GM23248 (cell line): ENCODE results near the gene PIP4K2A. TPM values are rescaled to one million over a fixed set of nuclear protein-coding genes. Genes with fewer than 3 reads are reported as not detected.

Source experiments
- DNase-seq: peaks from one replicate; pipeline ENCODE4 v3.0.0-alpha.2; 2015
- H2AFZ ChIP-seq: fragments of 200-600 bp; sonication (generic); 2 replicates; pipeline ENCODE4 v1.6.1; 2016; ENCODE audit warnings: antibody characterized with exemption
- H3F3A ChIP-seq: fragments of 200-600 bp; sonication (generic); 2 replicates; pipeline ENCODE4 v1.6.1; 2016; ENCODE audit warnings: mild to moderate bottlenecking, antibody characterized with exemption, mixed run types; ENCODE audit not compliant: insufficient read depth
- H3K27ac ChIP-seq: fragments of 200-600 bp; sonication (generic); 2 replicates; pipeline ENCODE4 v1.5.1; 2016; ENCODE audit warnings: mild to moderate bottlenecking
- H3K27me3 ChIP-seq: fragments of 200-600 bp; sonication (generic); replicated peaks from 2 replicates; pipeline ENCODE4 v1.6.1; 2016; ENCODE audit warnings: mild to moderate bottlenecking; ENCODE audit not compliant: insufficient read depth
- H3K36me3 ChIP-seq: fragments of 200-600 bp; sonication (generic); 2 replicates; pipeline ENCODE4 v1.6.1; 2016; ENCODE audit warnings: low read depth, mild to moderate bottlenecking
- H3K4me1 ChIP-seq: fragments of 200-600 bp; sonication (generic); 2 replicates; pipeline ENCODE4 v1.6.1; 2016; ENCODE audit warnings: mild to moderate bottlenecking; ENCODE audit not compliant: insufficient read depth
- H3K4me2 ChIP-seq: fragments of 200-600 bp; sonication (generic); one replicate; pipeline ENCODE4 v1.6.1; 2016; ENCODE audit warnings: mild to moderate bottlenecking; ENCODE audit not compliant: unreplicated experiment
- H3K4me3 ChIP-seq: fragments of 200-600 bp; sonication (generic); 2 replicates; pipeline ENCODE4 v1.5.1; 2016; ENCODE audit warnings: mild to moderate bottlenecking
- H3K79me2 ChIP-seq: fragments of 200-600 bp; sonication (generic); 2 replicates; pipeline ENCODE4 v1.6.1; 2016; ENCODE audit warnings: mild to moderate bottlenecking; ENCODE audit not compliant: insufficient read depth
- H3K9ac ChIP-seq: fragments of 200-600 bp; sonication (generic); 2 replicates; pipeline ENCODE4 v1.6.1; 2016; ENCODE audit warnings: mild to moderate bottlenecking
- H3K9me2 ChIP-seq: fragments of 200-600 bp; sonication (generic); 2 replicates; pipeline ENCODE4 v1.6.1; 2016; ENCODE audit warnings: mixed run types, mild to moderate bottlenecking, moderate library complexity; ENCODE audit not compliant: insufficient read depth
- H3K9me3 ChIP-seq: fragments of 200-600 bp; sonication (generic); one replicate; pipeline ENCODE4 v1.6.1; 2017; ENCODE audit warnings: low read depth
- H4K20me1 ChIP-seq: fragments of 200-600 bp; sonication (generic); 2 replicates; pipeline ENCODE4 v1.6.0; 2016; ENCODE audit not compliant: insufficient read depth
- EZH2 ChIP-seq: fragments of 200-600 bp; sonication (generic); IDR thresholded peaks from 2 replicates; pipeline ENCODE4 v1.6.1; 2018; ENCODE audit warnings: antibody characterized with exemption, mild to moderate bottlenecking; ENCODE audit not compliant: insufficient read depth, poor library complexity, severe bottlenecking
- EZH2phosphoT487 ChIP-seq: fragments of 200-600 bp; sonication (generic); IDR thresholded peaks from 2 replicates; pipeline ENCODE4 v1.6.1; 2018; ENCODE audit warnings: antibody characterized with exemption, moderate library complexity, mild to moderate bottlenecking, low read depth; ENCODE audit not compliant: insufficient read depth
- WGBS, 2 experiments: methylation state at CpG; one replicate each; pipeline ENCODE4 v1.1.6; 2015 to 2017; ENCODE audit warnings: low lambda C conversion rate in 2 of 2, low coverage in 1 of 2; ENCODE audit errors: missing lambda C conversion rate in 2 of 2; 5-methylcytosine and 5-hydroxymethylcytosine counted together
- in situ Hi-C: fragments of 300-500 bp; cut with MboI; formaldehyde crosslinking; loops from 2 replicates; pipeline ENCODE4 v1.15.0; 2020
- polyA plus RNA-seq: library from polyadenylated mRNA; unstranded; fragments of >200 nt; fragmentation: Nextera tagmentation; extraction: Ambion mirVana; gene quantifications from 2 replicates; pipeline ENCODE4 v1.2.1, GENCODE V29; 2016
- total RNA-seq: library from RNA; depleted of rRNA; stranded (reverse); fragments of >200 nt; shearing (Covaris generic); gene quantifications from 2 replicates; pipeline ENCODE4 v1.2.3, GENCODE V29; 2014

PIP4K2A gene
- total and polyA plus RNA-seq, 2 experiments from 2014 or later = 19.8 to 26.9 TPM

- WGBS, 2 experiments = 53 to 69% methylated on average over 2 of the region's 2 CpGs
- Histone ChIP-seq H3K79me2 (no peaks in the 10 kb centered on the region), H2AFZ (no peak overlapping the region), H3K9me2 (no peaks in the 10 kb centered on the region), H3K4me1 (no peaks in the 10 kb centered on the region), H3K36me3 (no peaks in the 10 kb centered on the region), H4K20me1 (no peaks in the 10 kb centered on the region), H3K9me3 (no peaks in the 10 kb centered on the region), H3K9ac (no peak overlapping the region), H3K27me3 (no peaks in the 10 kb centered on the region), H3K4me3 (no peak overlapping the region), H3K27ac (no peak overlapping the region), H3F3A (no peaks in the 10 kb centered on the region), H3K4me2 (no peak overlapping the region)
- DNase-seq = no peak
- TF ChIP-seq EZH2phosphoT487 = no peak
- no peak for TF ChIP-seq EZH2
- in situ Hi-C loops = no loop called here
Measured at GRCh38 chr10:22491931-22492615, 222.3 kb downstream of the PIP4K2A start.

DNA sequence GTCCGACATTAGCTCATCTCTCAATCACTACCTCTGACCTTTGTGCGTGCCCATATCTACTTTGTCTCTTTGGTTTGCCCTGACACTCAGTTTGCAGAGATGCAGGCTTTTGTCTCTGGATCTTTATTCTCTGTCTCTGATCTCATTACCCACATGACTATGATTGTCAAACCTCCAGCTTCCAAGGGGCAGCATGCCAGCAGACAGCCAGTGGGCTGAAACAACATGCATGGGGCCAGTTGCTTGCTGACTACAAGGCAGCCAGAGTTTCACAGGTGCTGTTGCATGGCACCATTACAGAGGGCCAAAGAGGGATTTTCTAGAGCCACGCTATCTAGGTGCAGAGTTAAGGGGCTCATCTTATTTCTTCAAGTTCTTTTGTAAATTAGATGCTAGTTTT lies 222.9 kb downstream of the PIP4K2A start:
- 62 to 63% methylated on average over 3 of the region's 3 CpGs for WGBS, 2 experiments
- no peak overlapping the region for H2AFZ ChIP-seq
- in situ Hi-C loops = no loop called here
- no peak overlapping the region for H3K9ac ChIP-seq
- H3K36me3 ChIP-seq = no peaks in the 10 kb centered on the region
- no peak overlapping the region for H3K4me3 ChIP-seq
- DNase-seq = no peak
- no peak overlapping the region for H3K4me2 ChIP-seq
- no peaks in the 10 kb centered on the region for H3F3A ChIP-seq
- no peaks in the 10 kb centered on the region for H4K20me1 ChIP-seq
- H3K27ac ChIP-seq = no peak overlapping the region
- TF ChIP-seq EZH2phosphoT487 (no peak), EZH2 (no peak)
- H3K4me1 ChIP-seq = no peaks in the 10 kb centered on the region
- no peaks in the 10 kb centered on the region for H3K9me2 ChIP-seq
- no peaks in the 10 kb centered on the region for H3K27me3 ChIP-seq
- H3K79me2 ChIP-seq = no peaks in the 10 kb centered on the region
- no peaks in the 10 kb centered on the region for H3K9me3 ChIP-seq

- in situ Hi-C loops = no loop called here
- no peak for TF ChIP-seq EZH2
- no peak for TF ChIP-seq EZH2phosphoT487
- Histone ChIP-seq H2AFZ (no peak overlapping the region), H4K20me1 (no peaks in the 10 kb centered on the region), H3K9ac (no peak overlapping the region), H3K4me3 (no peak overlapping the region), H3F3A (no peaks in the 10 kb centered on the region), H3K27me3 (no peaks in the 10 kb centered on the region), H3K27ac (no peak overlapping the region), H3K4me2 (no peak overlapping the region), H3K36me3 (no peaks in the 10 kb centered on the region), H3K79me2 (no peaks in the 10 kb centered on the region), H3K4me1 (no peaks in the 10 kb centered on the region), H3K9me2 (no peaks in the 10 kb centered on the region), H3K9me3 (no peaks in the 10 kb centered on the region)
- DNase-seq = no peak
- WGBS, 2 experiments = 76 to 85% methylated on average over 3 of the region's 3 CpGs
Measured at GRCh38 chr10:22489975-22490374, 224.4 kb downstream of the PIP4K2A start.

DNA sequence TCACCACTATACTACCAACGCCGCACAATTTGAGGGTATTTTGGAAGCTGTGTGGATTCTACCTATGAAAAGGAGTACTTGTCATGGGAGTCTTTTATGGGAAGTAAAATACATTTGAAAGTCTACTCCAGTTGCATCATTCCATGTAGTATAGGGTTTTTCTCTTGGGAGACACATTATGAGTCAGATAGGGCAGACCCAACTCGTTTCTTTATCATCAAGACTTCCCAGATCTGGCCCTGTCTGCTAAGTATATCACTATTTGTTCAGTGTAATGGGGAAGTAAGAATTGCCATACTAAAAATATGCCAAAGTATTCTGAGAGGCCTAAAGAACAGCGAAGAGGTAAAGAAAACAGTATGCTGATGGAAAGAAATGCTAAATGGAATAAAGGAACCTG lies 224.9 kb downstream of the PIP4K2A start:
- in situ Hi-C loops = no loop called here
- Histone ChIP-seq H3K4me1 (no peaks in the 10 kb centered on the region), H3K4me2 (no peak overlapping the region), H3K4me3 (no peak overlapping the region), H3K9ac (no peak overlapping the region), H3K27me3 (no peaks in the 10 kb centered on the region), H2AFZ (no peak overlapping the region), H3K27ac (no peak overlapping the region), H3K9me3 (no peaks in the 10 kb centered on the region), H3F3A (no peaks in the 10 kb centered on the region), H3K36me3 (no peaks in the 10 kb centered on the region), H4K20me1 (no peaks in the 10 kb centered on the region), H3K9me2 (no peaks in the 10 kb centered on the region), H3K79me2 (no peaks in the 10 kb centered on the region)
- TF ChIP-seq EZH2 (no peak), EZH2phosphoT487 (no peak)
- DNase-seq = peak; percentile 28
- WGBS, 2 experiments = 68 to 77% methylated on average over 4 of the region's 4 CpGs
